OCI-LY1 (cell line): ENCODE data around the gene FOXN3.

Source experiments
- H2AFZ ChIP-seq: fragments of 200-600 bp; sonication (generic), shearing (Covaris generic); 2 replicates; pipeline ENCODE4 v1.6.0; 2014; ENCODE audit warnings: antibody characterized with exemption, mild to moderate bottlenecking, low read length
- H3F3A ChIP-seq: fragments of 200-600 bp; sonication (generic), shearing (Covaris generic); 2 replicates; pipeline ENCODE4 v1.6.0; 2014; ENCODE audit warnings: mild to moderate bottlenecking, antibody characterized with exemption, low read length, moderate library complexity; ENCODE audit not compliant: insufficient read depth
- H3K27ac ChIP-seq: fragments of 200-600 bp; sonication (generic); 2 replicates; pipeline ENCODE4 v1.5.1; 2014; ENCODE audit warnings: low read length, mixed run types, mild to moderate bottlenecking, low read depth; ENCODE audit not compliant: poor library complexity, severe bottlenecking
- H3K27me3 ChIP-seq: fragments of 200-600 bp; sonication (generic); 2 replicates; pipeline ENCODE4 v1.6.0; 2014; ENCODE audit warnings: antibody characterized with exemption, mild to moderate bottlenecking, low read length, moderate library complexity; ENCODE audit not compliant: insufficient read depth
- H3K36me3 ChIP-seq: fragments of 200-600 bp; sonication (generic); 2 replicates; pipeline ENCODE4 v1.6.1; 2014; ENCODE audit warnings: mild to moderate bottlenecking, antibody characterized with exemption, low read length, moderate library complexity, mixed read lengths; ENCODE audit not compliant: insufficient read depth
- H3K4me1 ChIP-seq: fragments of 200-600 bp; sonication (generic); 2 replicates; pipeline ENCODE4 v1.5.1; 2014; ENCODE audit warnings: mild to moderate bottlenecking, low read length, moderate library complexity; ENCODE audit not compliant: insufficient read depth, severe bottlenecking
- H3K4me2 ChIP-seq: fragments of 200-600 bp; sonication (generic), shearing (Covaris generic); 2 replicates; pipeline ENCODE4 v1.6.1; 2014; ENCODE audit warnings: low read length
- H3K4me3 ChIP-seq: fragments of 200-600 bp; sonication (generic); 2 replicates; pipeline ENCODE4 v1.5.1; 2014; ENCODE audit warnings: low read length, low read depth, mild to moderate bottlenecking, mixed read lengths; ENCODE audit not compliant: poor library complexity, severe bottlenecking
- H3K79me2 ChIP-seq: fragments of 200-600 bp; shearing (Covaris generic); 2 replicates; pipeline ENCODE4 v1.6.1; 2016; ENCODE audit warnings: mixed run types, low read length, mixed read lengths; ENCODE audit not compliant: insufficient read depth
- H3K9ac ChIP-seq: fragments of 200-600 bp; sonication (generic), shearing (Covaris generic); 2 replicates; pipeline ENCODE4 v1.6.1; 2014; ENCODE audit warnings: mild to moderate bottlenecking, low read length, mixed read lengths
- H3K9me2 ChIP-seq: fragments of 200-600 bp; sonication (generic), shearing (Covaris generic); 2 replicates; pipeline ENCODE4 v1.6.1; 2014; ENCODE audit warnings: low read depth, mild to moderate bottlenecking, low read length, mixed read lengths
- H3K9me3 ChIP-seq: fragments of 200-600 bp; shearing (Covaris generic); 2 replicates; pipeline ENCODE4 v1.6.1; 2014; ENCODE audit warnings: low read length, mixed read lengths
- H4K20me1 ChIP-seq: fragments of 200-600 bp; sonication (generic), shearing (Covaris generic); 2 replicates; pipeline ENCODE4 v1.6.0; 2016; ENCODE audit warnings: mild to moderate bottlenecking, low read length; ENCODE audit not compliant: insufficient read depth
- EZH2 ChIP-seq: fragments of 200-600 bp; sonication (generic), shearing (Covaris generic); IDR thresholded peaks from 2 replicates; pipeline ENCODE4 v1.8.0; 2017; ENCODE audit warnings: borderline replicate concordance, mixed run types, mild to moderate bottlenecking, antibody characterized with exemption, low read length, moderate library complexity, mixed read lengths
- TF ChIP-seq, protein P1 (sequence below): fragments of 200-600 bp; sonication (generic), shearing (Covaris generic); IDR thresholded peaks from 2 replicates; pipeline ENCODE4 v1.5.1; 2017; ENCODE audit warnings: mild to moderate bottlenecking, antibody characterized with exemption, low read length, moderate library complexity, mixed read lengths

Gene FOXN3

DNA sequence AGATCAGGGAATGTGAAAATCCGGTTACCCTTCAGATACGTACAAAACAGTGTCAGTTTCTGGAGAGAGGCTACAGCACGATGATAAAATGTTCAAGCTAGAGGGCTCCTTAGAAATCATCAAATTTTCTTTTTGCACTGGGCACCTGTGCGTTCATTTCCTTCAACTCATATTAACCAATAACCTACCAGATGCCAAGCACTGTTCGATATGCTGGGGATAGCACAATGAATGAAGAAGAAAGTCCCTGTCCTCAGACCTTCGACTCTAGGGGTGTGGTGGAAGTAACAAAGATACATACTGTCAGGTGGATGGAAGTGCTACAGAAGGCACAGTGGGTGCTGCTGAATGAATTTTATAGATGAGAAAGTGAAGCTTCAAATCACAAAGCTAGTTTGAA lies 172.3 kb downstream of the FOXN3 start:
- H3K79me2 ChIP-seq: no peaks in the 10 kb centered on the region
- H3K9me3 ChIP-seq: no peaks in the 10 kb centered on the region
- peak overlapping the region; percentile 40 for H3K4me2 ChIP-seq
- peaks cover 63% of the 10 kb centered on the region for H3K4me1 ChIP-seq
- no peaks in the 10 kb centered on the region for H3K9me2 ChIP-seq
- H3K4me3 ChIP-seq: peak overlapping the region; percentile 34
- no peaks in the 10 kb centered on the region for H3K27me3 ChIP-seq
- TF ChIP-seq, protein P1, sequence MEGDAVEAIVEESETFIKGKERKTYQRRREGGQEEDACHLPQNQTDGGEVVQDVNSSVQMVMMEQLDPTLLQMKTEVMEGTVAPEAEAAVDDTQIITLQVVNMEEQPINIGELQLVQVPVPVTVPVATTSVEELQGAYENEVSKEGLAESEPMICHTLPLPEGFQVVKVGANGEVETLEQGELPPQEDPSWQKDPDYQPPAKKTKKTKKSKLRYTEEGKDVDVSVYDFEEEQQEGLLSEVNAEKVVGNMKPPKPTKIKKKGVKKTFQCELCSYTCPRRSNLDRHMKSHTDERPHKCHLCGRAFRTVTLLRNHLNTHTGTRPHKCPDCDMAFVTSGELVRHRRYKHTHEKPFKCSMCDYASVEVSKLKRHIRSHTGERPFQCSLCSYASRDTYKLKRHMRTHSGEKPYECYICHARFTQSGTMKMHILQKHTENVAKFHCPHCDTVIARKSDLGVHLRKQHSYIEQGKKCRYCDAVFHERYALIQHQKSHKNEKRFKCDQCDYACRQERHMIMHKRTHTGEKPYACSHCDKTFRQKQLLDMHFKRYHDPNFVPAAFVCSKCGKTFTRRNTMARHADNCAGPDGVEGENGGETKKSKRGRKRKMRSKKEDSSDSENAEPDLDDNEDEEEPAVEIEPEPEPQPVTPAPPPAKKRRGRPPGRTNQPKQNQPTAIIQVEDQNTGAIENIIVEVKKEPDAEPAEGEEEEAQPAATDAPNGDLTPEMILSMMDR: no peak
- no peak for TF ChIP-seq EZH2
- H3K9ac ChIP-seq: peak overlapping the region; percentile 2; the same call in 1 of the 2 replicates
- no peaks in the 10 kb centered on the region for H4K20me1 ChIP-seq
- H2AFZ ChIP-seq: no peak overlapping the region
- H3K27ac ChIP-seq: peak overlapping the region; percentile 58
- no peaks in the 10 kb centered on the region for H3F3A ChIP-seq
- peaks cover 10% of the 10 kb centered on the region for H3K36me3 ChIP-seq

DNA sequence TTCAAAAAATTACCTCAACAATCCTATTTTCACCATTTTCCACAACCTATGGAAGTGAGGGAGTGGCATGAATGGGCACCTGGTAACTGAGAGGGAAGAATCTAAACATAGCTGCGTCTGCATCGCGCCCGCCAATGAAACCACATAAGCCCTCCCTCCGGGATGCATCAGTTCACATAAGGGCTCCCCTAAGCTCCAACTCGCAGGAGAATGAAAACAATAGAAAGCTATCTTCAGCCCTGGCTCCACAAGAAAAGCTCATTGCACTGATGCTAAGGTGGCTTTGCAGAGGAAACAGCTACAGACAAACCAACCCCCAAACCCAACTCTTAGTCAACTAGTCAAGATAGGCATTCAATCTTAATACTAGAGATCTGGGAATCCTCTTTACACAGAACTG lies 173.3 kb downstream of the FOXN3 start:
- Histone ChIP-seq H3F3A (no peaks in the 10 kb centered on the region), H4K20me1 (no peaks in the 10 kb centered on the region), H3K79me2 (no peaks in the 10 kb centered on the region), H3K36me3 (peaks cover 4% of the 10 kb centered on the region), H3K4me1 (peaks cover 58% of the 10 kb centered on the region), H3K9me2 (no peaks in the 10 kb centered on the region), H2AFZ (no peak overlapping the region), H3K9me3 (no peaks in the 10 kb centered on the region), H3K4me2 (peak overlapping the region; percentile 40), H3K4me3 (peak overlapping the region; percentile 34), H3K27ac (peak overlapping the region; percentile 58), H3K9ac (peak overlapping the region; percentile 14; the same call in 1 of the 2 replicates), H3K27me3 (no peaks in the 10 kb centered on the region)
- TF ChIP-seq, protein P1: no peak
- no peak for TF ChIP-seq EZH2

DNA sequence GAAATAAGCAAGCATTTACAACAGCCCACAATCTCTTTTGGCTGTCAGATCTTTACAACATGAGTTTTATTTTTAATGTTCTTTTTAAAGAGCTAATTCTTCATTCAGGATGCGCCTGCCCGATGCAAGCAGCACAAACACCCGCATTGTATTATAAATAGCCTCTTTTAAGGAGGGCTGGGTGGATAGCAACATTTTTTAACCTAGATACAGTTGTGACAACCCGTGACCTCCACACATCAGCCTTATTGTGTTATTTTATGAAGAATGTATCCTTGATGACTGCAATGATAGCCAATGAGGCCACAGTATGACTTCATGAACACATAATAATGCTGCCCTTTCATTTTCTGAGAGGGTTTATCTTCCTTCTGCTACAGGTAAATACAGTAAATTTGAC lies 173.7 kb downstream of the FOXN3 start:
- Histone ChIP-seq H4K20me1 (no peaks in the 10 kb centered on the region), H3K27me3 (no peaks in the 10 kb centered on the region), H3K9me2 (no peaks in the 10 kb centered on the region), H3F3A (no peaks in the 10 kb centered on the region), H3K27ac (peak overlapping the region; percentile 58), H3K9me3 (no peaks in the 10 kb centered on the region), H3K4me2 (peak overlapping the region; percentile 40), H3K4me3 (peak overlapping the region; percentile 34), H3K79me2 (no peaks in the 10 kb centered on the region), H3K4me1 (peaks cover 53% of the 10 kb centered on the region), H2AFZ (no peak overlapping the region), H3K9ac (peak overlapping the region; percentile 14; the same call in 1 of the 2 replicates), H3K36me3 (peaks cover 4% of the 10 kb centered on the region)
- TF ChIP-seq EZH2: no peak
- TF ChIP-seq, protein P1: no peak
